ENCODE results near the gene ELOF1.

- TF ChIP-seq POLR2A (IDR thresholded peaks at IDR 0.05) = no peak
- TF ChIP-seq, protein P1, sequence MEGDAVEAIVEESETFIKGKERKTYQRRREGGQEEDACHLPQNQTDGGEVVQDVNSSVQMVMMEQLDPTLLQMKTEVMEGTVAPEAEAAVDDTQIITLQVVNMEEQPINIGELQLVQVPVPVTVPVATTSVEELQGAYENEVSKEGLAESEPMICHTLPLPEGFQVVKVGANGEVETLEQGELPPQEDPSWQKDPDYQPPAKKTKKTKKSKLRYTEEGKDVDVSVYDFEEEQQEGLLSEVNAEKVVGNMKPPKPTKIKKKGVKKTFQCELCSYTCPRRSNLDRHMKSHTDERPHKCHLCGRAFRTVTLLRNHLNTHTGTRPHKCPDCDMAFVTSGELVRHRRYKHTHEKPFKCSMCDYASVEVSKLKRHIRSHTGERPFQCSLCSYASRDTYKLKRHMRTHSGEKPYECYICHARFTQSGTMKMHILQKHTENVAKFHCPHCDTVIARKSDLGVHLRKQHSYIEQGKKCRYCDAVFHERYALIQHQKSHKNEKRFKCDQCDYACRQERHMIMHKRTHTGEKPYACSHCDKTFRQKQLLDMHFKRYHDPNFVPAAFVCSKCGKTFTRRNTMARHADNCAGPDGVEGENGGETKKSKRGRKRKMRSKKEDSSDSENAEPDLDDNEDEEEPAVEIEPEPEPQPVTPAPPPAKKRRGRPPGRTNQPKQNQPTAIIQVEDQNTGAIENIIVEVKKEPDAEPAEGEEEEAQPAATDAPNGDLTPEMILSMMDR (IDR thresholded peaks at IDR 0.05) = no peak
Measured at GRCh38 chr19:11513946-11514345, 45.1 kb downstream of the ELOF1 start.
